NCI-H1694 treated with DMSO at 0.1 percent for 48 hours (cell line): ENCODE data around the gene EPHA3.

Experiments used
- DNase-seq: peaks from one replicate; lab custom pipeline; 2025; lab: John Stamatoyannopoulos, UW

Gene EPHA3

DNA sequence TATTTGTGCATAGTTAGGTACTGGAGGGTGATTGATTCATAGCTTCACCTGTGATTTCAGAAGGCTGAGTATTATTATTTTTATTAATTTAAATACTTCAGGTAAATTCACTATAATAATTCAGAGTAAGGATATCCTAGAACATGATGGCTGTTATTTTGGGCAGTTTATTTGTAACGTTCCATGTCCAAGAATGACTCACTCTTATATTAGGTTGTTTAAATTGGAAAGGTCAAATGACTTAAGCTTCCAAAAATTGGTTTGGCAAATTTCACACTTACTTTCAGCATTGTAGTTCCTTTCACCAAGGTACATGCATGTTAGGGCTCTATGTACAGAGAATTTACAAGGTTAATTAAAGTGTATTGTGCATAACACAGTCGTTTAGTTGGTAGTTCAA is 120.2 kb downstream of the EPHA3 start:
- DNase-seq, result no peak

- no peak for DNase-seq
Observed at GRCh38 chr3:89232155-89232554, 124.7 kb downstream of the EPHA3 start.

- no peak for DNase-seq
Observed at GRCh38 chr3:89234620-89235019, 127.2 kb downstream of the EPHA3 start.

DNA sequence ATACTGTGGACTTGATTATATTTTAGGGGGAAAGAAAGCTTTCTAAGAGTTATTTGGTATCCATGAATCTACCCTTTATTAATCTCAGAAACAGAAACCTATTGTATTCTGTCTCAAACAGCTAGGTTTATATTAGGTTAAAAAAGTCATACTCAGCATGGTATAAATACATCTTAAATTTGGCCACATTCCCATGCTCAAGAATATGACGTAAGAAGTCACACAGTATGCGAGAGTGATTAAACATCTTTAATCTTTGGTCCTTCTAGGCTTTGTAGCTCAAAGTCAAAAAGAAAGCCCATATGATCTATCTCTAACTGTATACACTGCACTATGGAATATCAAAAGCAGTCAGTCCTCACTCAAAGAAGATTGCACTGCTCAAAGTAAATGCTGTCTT is 131.4 kb downstream of the EPHA3 start:
- no peak for DNase-seq

- no peak for DNase-seq
Observed at GRCh38 chr3:89239774-89240173, 132.4 kb downstream of the EPHA3 start.

DNA sequence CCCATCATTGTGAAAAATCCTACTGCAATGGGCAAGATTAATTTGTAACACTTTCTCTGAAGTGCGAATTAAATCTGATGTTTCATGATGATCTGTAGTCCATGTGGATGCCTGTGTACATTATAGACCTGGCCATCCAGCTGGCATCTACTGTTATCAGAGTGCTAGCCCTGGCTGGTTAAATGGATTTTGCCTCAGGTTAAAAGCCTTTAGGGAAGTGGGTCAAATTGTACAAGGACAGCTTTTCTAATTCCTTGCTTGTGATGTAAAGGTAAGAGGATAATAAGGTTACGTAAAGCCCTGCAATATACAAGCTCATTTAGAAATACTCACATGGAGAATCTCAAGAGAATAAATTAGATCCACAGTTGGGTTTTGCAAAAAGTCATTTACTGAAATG is 138.2 kb downstream of the EPHA3 start:
- DNase-seq, result no peak

DNA sequence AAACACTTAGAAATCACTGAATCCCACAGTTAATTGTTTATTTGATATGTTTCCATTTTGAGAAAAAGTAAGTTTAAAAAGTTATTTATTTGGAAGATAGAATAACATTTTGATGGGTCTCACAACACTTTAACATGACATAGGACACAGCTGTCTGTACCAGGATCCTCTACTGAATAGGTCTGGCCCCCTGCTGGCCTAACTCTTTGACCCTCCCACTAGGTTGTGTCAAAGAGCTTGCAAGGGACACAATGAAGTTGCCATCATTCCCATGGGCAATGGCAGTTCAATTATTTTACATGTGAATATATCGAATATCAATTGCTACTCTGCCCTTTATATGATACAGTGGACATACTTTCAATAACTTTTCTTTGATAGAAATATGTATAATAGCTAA is 138.9 kb downstream of the EPHA3 start:
- DNase-seq, result no peak

- DNase-seq, result no peak
Observed at GRCh38 chr3:89250742-89251141, 143.3 kb downstream of the EPHA3 start.

- DNase-seq, result no peak
Observed at GRCh38 chr3:89252016-89252415, 144.6 kb downstream of the EPHA3 start.

DNA sequence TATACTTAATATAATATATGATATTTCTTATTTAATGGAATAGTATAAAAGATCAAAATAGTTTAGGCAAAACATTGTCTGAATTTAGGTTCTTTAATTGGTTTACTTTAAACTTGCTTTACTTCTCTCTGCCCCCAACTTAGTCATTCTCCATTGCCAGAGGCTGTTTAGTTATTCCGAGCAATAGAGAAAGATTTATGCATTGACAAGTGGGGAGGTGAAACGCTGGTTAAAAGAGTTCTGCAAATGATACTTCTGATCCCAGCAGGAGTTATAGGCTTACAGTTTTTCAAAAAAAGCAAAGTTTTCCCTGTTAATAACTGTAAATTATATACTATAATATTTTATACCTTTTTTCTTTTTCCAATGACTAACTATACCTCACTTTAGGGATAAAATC is 145.4 kb downstream of the EPHA3 start:
- DNase-seq, result no peak

GRCh38 chr3:89256395-89256794 is 149.0 kb downstream of the EPHA3 start:
- no peak for DNase-seq

DNA sequence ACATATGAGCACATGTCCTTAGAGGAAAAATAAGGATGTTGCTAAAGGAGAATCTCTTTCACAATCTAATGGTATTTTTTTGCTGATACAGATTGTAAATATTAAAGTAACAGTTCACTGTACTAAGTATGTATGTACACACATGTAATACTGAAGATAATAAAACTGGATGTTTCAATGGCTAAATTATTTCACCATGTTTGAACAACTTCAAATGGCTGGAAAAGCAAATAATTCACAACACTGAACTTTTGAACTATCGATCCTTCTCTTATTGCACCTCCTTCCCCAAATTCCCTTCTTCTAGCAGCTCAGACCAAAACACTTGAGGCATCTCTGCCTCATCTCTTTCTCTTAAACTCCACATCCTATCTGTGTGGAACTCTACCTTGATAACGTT is 149.5 kb downstream of the EPHA3 start:
- no peak for DNase-seq

GRCh38 chr3:89260721-89261120 is 153.3 kb downstream of the EPHA3 start:
- DNase-seq, result no peak

DNA sequence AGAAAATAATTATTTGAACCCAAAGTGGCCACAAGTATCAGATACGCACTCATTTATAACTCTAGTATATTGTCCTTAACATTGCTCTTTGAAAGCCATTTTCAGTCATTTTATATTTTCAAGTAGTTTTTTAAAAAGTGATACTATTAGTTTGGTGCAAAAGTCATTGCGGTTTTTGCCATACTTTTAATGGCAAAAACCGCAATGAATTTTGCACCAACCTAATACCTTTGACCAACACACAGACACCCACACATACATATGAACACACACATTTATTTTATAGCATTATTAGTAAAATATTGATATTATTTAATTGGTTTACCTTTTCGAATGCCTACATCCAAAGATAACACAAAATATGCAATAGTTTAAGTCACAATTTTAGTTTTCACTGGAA is 154.3 kb downstream of the EPHA3 start:
- DNase-seq, result no peak

GRCh38 chr3:89262309-89262929 is 155.0 kb downstream of the EPHA3 start:
- DNase-seq, result no peak

- DNase-seq, result no peak
Observed at GRCh38 chr3:89264037-89264560, 156.7 kb downstream of the EPHA3 start.

DNA sequence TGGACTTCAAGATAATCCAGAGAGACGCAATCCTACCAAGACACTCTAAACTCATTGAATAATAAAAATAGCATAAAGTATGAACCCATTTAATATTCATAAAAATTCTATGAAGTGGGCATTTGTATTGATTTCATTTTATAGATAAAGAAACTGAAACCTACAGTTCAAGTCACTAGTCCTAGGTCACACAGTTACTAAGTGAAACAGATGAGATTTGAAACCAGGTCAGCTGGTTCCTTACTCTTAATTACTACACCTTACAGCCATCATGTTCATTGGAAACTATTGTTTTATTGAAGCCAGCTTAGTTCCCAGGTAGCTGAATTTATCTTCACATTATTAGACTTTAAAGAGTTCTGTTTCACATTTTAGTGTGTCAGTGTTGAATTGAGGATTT is 158.7 kb downstream of the EPHA3 start:
- DNase-seq, result no peak

GRCh38 chr3:89268059-89268458 is 160.6 kb downstream of the EPHA3 start:
- DNase-seq, result no peak

DNA sequence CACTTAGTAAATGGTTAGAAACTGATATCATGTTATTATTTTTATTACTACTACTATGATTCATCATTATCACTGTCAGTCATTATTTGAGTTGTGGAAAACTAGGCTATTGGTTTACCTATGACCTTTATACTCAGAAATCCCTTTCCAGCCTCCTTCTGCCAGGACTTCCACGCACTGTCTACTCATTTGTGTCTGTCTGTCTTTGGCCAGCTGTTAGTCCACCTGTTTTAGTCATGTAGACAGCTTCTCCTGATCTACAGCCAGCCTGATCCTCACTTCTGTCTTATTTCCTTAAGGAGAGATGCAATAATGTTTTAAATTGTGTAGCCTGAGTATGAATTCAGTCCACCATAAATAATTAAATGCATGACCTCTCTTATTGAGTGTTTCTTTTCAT is 162.8 kb downstream of the EPHA3 start:
- DNase-seq, result no peak

DNA sequence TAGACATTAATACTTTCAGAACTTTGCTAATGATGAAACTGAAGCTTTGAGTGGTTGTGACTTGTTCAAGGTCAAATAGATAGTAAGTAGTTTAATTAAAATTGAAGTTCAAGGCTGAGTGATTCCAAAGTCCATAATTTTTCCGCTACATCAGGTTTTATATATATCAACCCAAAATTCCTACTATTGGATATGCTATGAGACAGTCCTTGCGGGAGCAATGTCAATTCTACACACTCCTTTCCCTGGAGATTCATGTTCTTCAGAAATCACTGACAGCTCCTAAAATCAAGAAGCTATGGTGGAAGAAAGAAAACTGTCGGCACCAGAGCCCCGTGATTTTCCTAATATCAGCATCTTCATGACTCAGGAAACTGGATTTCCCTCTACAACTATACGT is 167.6 kb downstream of the EPHA3 start:
- no peak for DNase-seq

DNA sequence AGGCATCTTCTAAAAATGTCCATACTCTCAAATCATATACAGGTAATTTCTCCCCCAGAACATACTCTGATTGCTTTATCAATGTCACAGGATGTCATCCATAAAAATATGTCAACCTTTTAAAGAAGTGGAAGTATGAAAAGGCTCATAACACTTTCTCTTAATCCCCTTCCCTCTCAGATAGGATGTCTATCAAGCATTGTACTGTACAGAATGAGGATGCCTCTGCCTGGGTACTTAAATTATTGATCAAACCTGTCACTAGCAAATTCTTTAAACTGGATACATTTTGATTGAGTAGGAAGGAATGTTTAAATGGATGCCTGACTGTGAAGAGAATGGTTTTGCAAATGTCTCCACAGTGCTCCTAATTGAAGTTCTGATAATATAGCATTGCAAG is 168.7 kb downstream of the EPHA3 start:
- no peak for DNase-seq

DNA sequence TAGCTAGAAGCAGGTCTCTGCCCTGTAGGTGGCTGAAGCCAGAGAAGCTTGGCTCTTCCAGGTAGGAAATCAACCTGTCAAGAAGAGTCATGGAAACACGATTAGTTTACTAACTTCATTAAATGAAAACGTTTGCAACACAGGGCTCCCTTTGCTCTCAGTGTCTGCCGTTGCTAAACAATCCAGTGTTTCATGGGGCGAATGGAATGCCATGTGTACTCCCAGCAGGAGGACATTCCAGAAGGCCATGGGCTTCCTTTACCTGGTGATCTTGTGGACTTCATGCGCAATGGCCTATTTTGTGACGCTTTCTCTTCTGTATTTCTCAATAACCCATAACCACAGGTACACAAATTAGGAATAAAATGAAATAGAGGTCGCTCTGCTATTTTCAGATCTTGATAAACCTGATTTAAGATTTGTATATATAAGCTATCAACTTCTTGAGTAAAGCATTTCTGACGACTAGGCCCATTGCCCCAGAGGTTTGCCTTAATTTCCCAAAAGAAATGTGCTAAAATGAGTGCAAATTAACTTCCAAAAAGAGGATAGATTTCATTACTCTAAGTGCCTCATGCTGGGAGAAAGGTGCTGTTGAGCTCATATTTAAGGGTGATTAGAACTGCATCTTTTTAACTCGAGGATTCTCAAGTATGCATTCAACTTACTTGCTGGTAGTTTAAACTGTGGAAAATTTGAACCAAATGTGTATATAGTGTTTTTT is 171.0 kb downstream of the EPHA3 start:
- no peak for DNase-seq

- DNase-seq, result no peak
Observed at GRCh38 chr3:89280301-89280700, 172.9 kb downstream of the EPHA3 start.

GRCh38 chr3:89280822-89281365 is 173.5 kb downstream of the EPHA3 start:
- DNase-seq, result no peak
